A673 (cell line): ENCODE measurements around the gene YTHDF2.

ENCODE experiments used
- EZH2 ChIP-seq: fragments of 200-600 bp; sonication (generic); IDR thresholded peaks from 2 replicates; pipeline ENCODE4 v1.6.1; 2017; ENCODE audit warnings: borderline replicate concordance, low read depth, mild to moderate bottlenecking, mixed read lengths, antibody characterized with exemption, low read length; ENCODE audit not compliant: poor library complexity, severe bottlenecking
- TF ChIP-seq, protein P1 (sequence below): fragments of 300-800, 200-600 bp; sonication (generic); conservative IDR thresholded peaks from 2 replicates; pipeline ENCODE4 v1.5.1; 2017; ENCODE audit warnings: low read depth, mild to moderate bottlenecking, antibody characterized with exemption, low read length, moderate library complexity, mixed read lengths

DNA sequence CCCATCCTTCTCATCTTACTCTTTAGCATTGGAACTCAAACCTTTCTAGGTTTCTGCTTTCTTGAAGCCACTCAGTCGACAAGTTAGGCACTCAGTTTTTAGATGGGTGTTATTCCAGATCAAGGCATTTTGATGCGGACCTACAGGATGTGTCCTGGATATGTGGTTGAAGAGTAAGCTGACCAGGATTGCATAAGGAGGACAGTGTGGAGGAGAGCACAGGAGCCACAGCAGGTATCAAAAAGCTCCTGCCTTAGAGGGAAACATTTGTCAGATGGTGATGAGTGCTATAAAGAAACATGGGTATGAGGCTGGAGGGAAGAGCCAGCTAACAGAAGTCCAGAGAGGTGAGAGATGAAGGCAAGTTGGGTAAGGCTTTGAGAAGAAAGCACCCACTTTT is 41.3 kb downstream of the YTHDF2 start:
- TF ChIP-seq, protein P1, sequence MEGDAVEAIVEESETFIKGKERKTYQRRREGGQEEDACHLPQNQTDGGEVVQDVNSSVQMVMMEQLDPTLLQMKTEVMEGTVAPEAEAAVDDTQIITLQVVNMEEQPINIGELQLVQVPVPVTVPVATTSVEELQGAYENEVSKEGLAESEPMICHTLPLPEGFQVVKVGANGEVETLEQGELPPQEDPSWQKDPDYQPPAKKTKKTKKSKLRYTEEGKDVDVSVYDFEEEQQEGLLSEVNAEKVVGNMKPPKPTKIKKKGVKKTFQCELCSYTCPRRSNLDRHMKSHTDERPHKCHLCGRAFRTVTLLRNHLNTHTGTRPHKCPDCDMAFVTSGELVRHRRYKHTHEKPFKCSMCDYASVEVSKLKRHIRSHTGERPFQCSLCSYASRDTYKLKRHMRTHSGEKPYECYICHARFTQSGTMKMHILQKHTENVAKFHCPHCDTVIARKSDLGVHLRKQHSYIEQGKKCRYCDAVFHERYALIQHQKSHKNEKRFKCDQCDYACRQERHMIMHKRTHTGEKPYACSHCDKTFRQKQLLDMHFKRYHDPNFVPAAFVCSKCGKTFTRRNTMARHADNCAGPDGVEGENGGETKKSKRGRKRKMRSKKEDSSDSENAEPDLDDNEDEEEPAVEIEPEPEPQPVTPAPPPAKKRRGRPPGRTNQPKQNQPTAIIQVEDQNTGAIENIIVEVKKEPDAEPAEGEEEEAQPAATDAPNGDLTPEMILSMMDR: no peak
- no peak for TF ChIP-seq EZH2
